Measurements from ENCODE around the gene PYGM.

GRCh38 chr11:64703048-64703447 is 56.7 kb downstream of the PYGM start:
- TF ChIP-seq SUZ12 (IDR thresholded peaks at IDR 0.05; ENCODE audit: extremely low read depth, insufficient read depth, insufficient read length) (no peak), ZNF274 (IDR thresholded peaks at IDR 0.05; ENCODE audit: low read depth, low read length) (no peak)
